Lower lobe of right lung (tissue), 2 donors: Measurements from ENCODE around the gene HS6ST1. TPM values are rescaled to one million over a fixed set of nuclear protein-coding genes. Genes with fewer than 3 reads are reported as not detected.

Source experiments
- ATAC-seq, 2 donors: fragments of 200-7000 bp; cut with Tn5 transposase; one replicate each; pipeline ENCODE4 v1.9.1; 2020 to 2022; ENCODE audit warnings: mild to moderate bottlenecking in 2 of 2, moderate library complexity in 2 of 2
- DNase-seq: peaks from one replicate; pipeline ENCODE4 v3.0.0-alpha.2; 2020
- H3K27ac ChIP-seq: fragments of 200-600 bp; one replicate; pipeline ENCODE4 v1.8.0; 2022
- H3K27me3 ChIP-seq: fragments of 200-600 bp; one replicate; pipeline ENCODE4 v1.8.0; 2022; ENCODE audit warnings: low read depth
- H3K36me3 ChIP-seq: fragments of 200-600 bp; one replicate; pipeline ENCODE4 v1.8.0; 2022; ENCODE audit warnings: mild to moderate bottlenecking
- H3K4me1 ChIP-seq: fragments of 200-600 bp; one replicate; pipeline ENCODE4 v1.8.0; 2022
- H3K4me3 ChIP-seq: fragments of 200-600 bp; one replicate; pipeline ENCODE4 v1.8.0; 2022; ENCODE audit warnings: mild to moderate bottlenecking
- H3K9me3 ChIP-seq: fragments of 200-600 bp; one replicate; pipeline ENCODE4 v1.8.0; 2022
- CTCF ChIP-seq: fragments of 200-600 bp; IDR thresholded peaks from one replicate; pipeline ENCODE4 v1.8.0; 2022; ENCODE audit warnings: antibody characterized with exemption, mild to moderate bottlenecking
- intact Hi-C: fragments of 100-400 bp; cut with DNase I; formaldehyde crosslinking; loops from one replicate; pipeline ENCODE4 v1.11.0; 2022
- total RNA-seq: library from RNA; stranded (reverse); fragmentation: NEBNext Ultra II Directional; extraction: Animal tissue kit (Norgen Biotek cat#: 25700); gene quantifications from one replicate; pipeline ENCODE4 v1.2.1, GENCODE V29; 2021
- donor health status: DM: no; HTN: yes; CAD: no; lungs with severe emphysema.

Gene HS6ST1
- total RNA-seq, 1 donor from 2014 or later: 26.3 TPM

- intact Hi-C loops: no loop called here
These were observed 28.3 kb downstream of the HS6ST1 start for GRCh38 chr2:128290356-128290755.

GRCh38 chr2:128289439-128289838 lies 29.2 kb downstream of the HS6ST1 start:
- no peak for TF ChIP-seq CTCF
- intact Hi-C loops: no loop called here
- no peak for ATAC-seq
- no peaks in the 10 kb centered on the region for H3K27me3 ChIP-seq
- DNase-seq: no peak
- H3K9me3 ChIP-seq: no peaks in the 10 kb centered on the region
- no peaks in the 10 kb centered on the region for H3K36me3 ChIP-seq
- no peak overlapping the region for H3K4me3 ChIP-seq
- peaks cover 12% of the 10 kb centered on the region for H3K4me1 ChIP-seq
- H3K27ac ChIP-seq: no peak overlapping the region

More at GRCh38 chr2:128290356-128290755, 28.3 kb downstream of the HS6ST1 start:
- TF ChIP-seq CTCF: no peak
- H3K27ac ChIP-seq: no peak overlapping the region
- peaks cover 12% of the 10 kb centered on the region for H3K4me1 ChIP-seq
- H3K36me3 ChIP-seq: no peaks in the 10 kb centered on the region
- ATAC-seq (no peak), DNase-seq (no peak)
- H3K9me3 ChIP-seq: no peaks in the 10 kb centered on the region
- H3K4me3 ChIP-seq: no peak overlapping the region
- H3K27me3 ChIP-seq: no peaks in the 10 kb centered on the region

GRCh38 chr2:128288781-128289180 lies 29.9 kb downstream of the HS6ST1 start:
- ATAC-seq: no peak

GRCh38 chr2:128287780-128288735 lies 30.6 kb downstream of the HS6ST1 start:
- ATAC-seq: no peak
- Histone ChIP-seq H3K27ac (no peak overlapping the region), H3K9me3 (no peaks in the 10 kb centered on the region), H3K36me3 (no peaks in the 10 kb centered on the region), H3K4me1 (peaks cover 15% of the 10 kb centered on the region), H3K27me3 (no peaks in the 10 kb centered on the region), H3K4me3 (no peak overlapping the region)
- TF ChIP-seq CTCF: no peak
- no peak for DNase-seq
- intact Hi-C loops: no loop called here

More at GRCh38 chr2:128288781-128289180, 29.9 kb downstream of the HS6ST1 start:
- TF ChIP-seq CTCF: no peak
- no peak for DNase-seq
- Histone ChIP-seq H3K9me3 (no peaks in the 10 kb centered on the region), H3K4me3 (no peak overlapping the region), H3K4me1 (peaks cover 12% of the 10 kb centered on the region), H3K36me3 (no peaks in the 10 kb centered on the region), H3K27ac (no peak overlapping the region), H3K27me3 (no peaks in the 10 kb centered on the region)
- intact Hi-C loops: no loop called here

- no peak for TF ChIP-seq CTCF
- H3K9me3 ChIP-seq: no peaks in the 10 kb centered on the region
- H3K27me3 ChIP-seq: no peaks in the 10 kb centered on the region
- intact Hi-C loops: no loop called here
- no peak overlapping the region for H3K4me3 ChIP-seq
- H3K4me1 ChIP-seq: peaks cover 22% of the 10 kb centered on the region
- no peaks in the 10 kb centered on the region for H3K36me3 ChIP-seq
- DNase-seq (no peak), ATAC-seq (no peak)
- H3K27ac ChIP-seq: no peak overlapping the region
These were observed 31.5 kb downstream of the HS6ST1 start for GRCh38 chr2:128286905-128287779.
